ENCODE results near the gene ITIH5. TPM values are rescaled to one million over a fixed set of nuclear protein-coding genes. Genes with fewer than 3 reads are reported as not detected.

ITIH5 gene
- total and polyA plus RNA-seq, 2 of the 8 experiments (the other 6 are each of a cell fraction or from before 2014, with no cell fraction given) = 5.8 to 7.6 TPM

- TF ChIP-seq JUND (IDR thresholded peaks at IDR 0.05; ENCODE audit: low read length) = no peak
- TF ChIP-seq HDAC2 (IDR thresholded peaks at IDR 0.05; ENCODE audit: borderline replicate concordance in 1 of 2, low read depth in 2 of 2, low read length in 2 of 2) = no peak
- no peak for TF ChIP-seq POU5F1 (IDR thresholded peaks at IDR 0.05; ENCODE audit: low read depth, low read length)
- TF ChIP-seq YY1 (IDR thresholded peaks at IDR 0.05; ENCODE audit: low read depth, low read length) = no peak
- H3K27me3 ChIP-seq (replicated peaks in 1 of 4; ENCODE audit: control insufficient read depth in 3 of 4, extremely low read depth in 1 of 4, insufficient read depth in 3 of 4, low read length in 3 of 4) = no peaks in the 10 kb centered on the region; a peak in 1 of 7 replicates
- no peak overlapping the region for H3K9ac ChIP-seq (replicated peaks in 1 of 4; ENCODE audit: extremely low read depth in 1 of 4, low read depth in 3 of 4, low read length in 3 of 4)
- no peak overlapping the region for H4K5ac ChIP-seq (ENCODE audit: insufficient read length, low read depth, low read length)
- no peak overlapping the region for H2AK5ac ChIP-seq (ENCODE audit: low read depth, low read length)
- H3K27ac ChIP-seq (ENCODE audit: low read depth, low read length) = no peak overlapping the region
- ChIA-PET POLR2A (ENCODE audit: partially characterized antibody) (interaction anchor here (1.7 kb wide), 1 partner anchor 14 kb away, joined by 4 read pairs; no protein-coding TSS in a partner anchor), CTCF (ENCODE audit: partially characterized antibody) (interaction anchor here (1.2 kb wide), 1 partner anchor 55 kb away, joined by 3 read pairs; no protein-coding TSS in a partner anchor)
- no peak overlapping the region for H2AFZ ChIP-seq (ENCODE audit: low read length)
- no peak overlapping the region for H3K4me3 ChIP-seq (ENCODE audit: extremely low read depth in 1 of 4, insufficient read depth in 2 of 4, low read depth in 3 of 4, low read length in 4 of 4)
- H4K8ac ChIP-seq (ENCODE audit: extremely low read depth, insufficient read depth, low read length) = no peak overlapping the region
- H3K9me3 ChIP-seq (ENCODE audit: insufficient read depth in 2 of 2, low read depth in 1 of 2, low read length in 1 of 2) = no peaks in the 10 kb centered on the region
- H4K91ac ChIP-seq (replicated peaks; ENCODE audit: insufficient read length, low read length) = no peak overlapping the region
- no peak overlapping the region for H2BK5ac ChIP-seq (ENCODE audit: low read depth, low read length)
- no peak for FAIRE-seq
- no peak overlapping the region for H3K23ac ChIP-seq (ENCODE audit: insufficient read length)
- H4K20me1 ChIP-seq (replicated peaks in 1 of 2; ENCODE audit: control insufficient read depth in 1 of 2, insufficient read depth in 2 of 2, low read length in 2 of 2) = no peaks in the 10 kb centered on the region
- no peak overlapping the region for H2BK120ac ChIP-seq (replicated peaks; ENCODE audit: low read depth, low read length)
- H3K4me2 ChIP-seq (ENCODE audit: insufficient read depth in 1 of 2, low read depth in 2 of 2, low read length in 2 of 2) = no peak overlapping the region
- DNase-seq (ENCODE audit: low read depth in 1 of 2, low spot score in 2 of 2) = no peak
- no peak overlapping the region for H3K56ac ChIP-seq (replicated peaks; ENCODE audit: insufficient read length, low read depth, low read length)
- no peak overlapping the region for H2BK15ac ChIP-seq (ENCODE audit: low read length)
- WGBS, 2 experiments (ENCODE audit: extremely low coverage in 1 of 2, insufficient coverage in 1 of 2, insufficient read length in 1 of 2, insufficient replicate concordance in 2 of 2, low coverage in 1 of 2, low lambda C conversion rate in 2 of 2, missing lambda C conversion rate in 1 of 2) = 81% methylated on average over 4 of the region's 4 CpGs; no CpG with 5 or more reads in 1 of the 2 experiments
- no peak overlapping the region for H2BK20ac ChIP-seq (ENCODE audit: low read length)
- no peak overlapping the region for H3K14ac ChIP-seq (ENCODE audit: insufficient read length)
- no peaks in the 10 kb centered on the region for H3K23me2 ChIP-seq (ENCODE audit: low read depth, low read length)
- no peaks in the 10 kb centered on the region for H3K79me2 ChIP-seq (ENCODE audit: control insufficient read depth in 1 of 2, insufficient read depth in 2 of 2, low read length in 2 of 2)
- no peaks in the 10 kb centered on the region for H3K79me1 ChIP-seq (ENCODE audit: low read depth, low read length)
- no peak overlapping the region for H2BK12ac ChIP-seq (ENCODE audit: low read depth, low read length)
- no peaks in the 10 kb centered on the region for H3K4me1 ChIP-seq (replicated peaks in 1 of 4; ENCODE audit: control insufficient read depth in 3 of 4, insufficient read depth in 4 of 4, low read length in 3 of 4)
- no peak overlapping the region for H3K4ac ChIP-seq (replicated peaks; ENCODE audit: insufficient read length, low read depth, low read length)
- no peak overlapping the region for H3K18ac ChIP-seq (ENCODE audit: extremely low read depth, low read length)
- H3K36me3 ChIP-seq (ENCODE audit: control insufficient read depth in 2 of 4, insufficient read depth in 4 of 4, low read length in 3 of 4) = no peaks in the 10 kb centered on the region
These were observed 59.8 kb downstream of the ITIH5 start for GRCh38 chr10:7606951-7607404.

All from H1 (cell line).